ENCODE results near the gene ARMC5.

DNA sequence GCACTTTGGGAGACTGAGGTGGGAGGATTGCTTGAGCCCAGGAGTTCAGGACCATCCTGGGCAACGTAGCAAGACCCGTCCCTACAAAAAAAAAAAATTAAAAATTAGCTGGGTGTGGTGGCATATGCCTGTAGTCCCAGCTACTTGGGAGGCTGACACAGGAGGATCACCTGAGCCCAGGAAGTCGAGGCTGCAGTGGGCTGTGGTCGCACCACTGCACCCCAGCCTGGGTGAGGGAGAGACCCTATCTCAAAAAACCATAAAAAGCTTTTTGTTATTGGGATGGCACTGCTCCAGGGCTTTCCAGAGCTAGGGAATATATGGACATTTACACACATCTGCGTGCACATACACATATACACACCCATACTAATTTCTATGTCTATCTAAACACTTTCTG lies 8.1 kb upstream of the ARMC5 start:
- TF ChIP-seq, protein P1, sequence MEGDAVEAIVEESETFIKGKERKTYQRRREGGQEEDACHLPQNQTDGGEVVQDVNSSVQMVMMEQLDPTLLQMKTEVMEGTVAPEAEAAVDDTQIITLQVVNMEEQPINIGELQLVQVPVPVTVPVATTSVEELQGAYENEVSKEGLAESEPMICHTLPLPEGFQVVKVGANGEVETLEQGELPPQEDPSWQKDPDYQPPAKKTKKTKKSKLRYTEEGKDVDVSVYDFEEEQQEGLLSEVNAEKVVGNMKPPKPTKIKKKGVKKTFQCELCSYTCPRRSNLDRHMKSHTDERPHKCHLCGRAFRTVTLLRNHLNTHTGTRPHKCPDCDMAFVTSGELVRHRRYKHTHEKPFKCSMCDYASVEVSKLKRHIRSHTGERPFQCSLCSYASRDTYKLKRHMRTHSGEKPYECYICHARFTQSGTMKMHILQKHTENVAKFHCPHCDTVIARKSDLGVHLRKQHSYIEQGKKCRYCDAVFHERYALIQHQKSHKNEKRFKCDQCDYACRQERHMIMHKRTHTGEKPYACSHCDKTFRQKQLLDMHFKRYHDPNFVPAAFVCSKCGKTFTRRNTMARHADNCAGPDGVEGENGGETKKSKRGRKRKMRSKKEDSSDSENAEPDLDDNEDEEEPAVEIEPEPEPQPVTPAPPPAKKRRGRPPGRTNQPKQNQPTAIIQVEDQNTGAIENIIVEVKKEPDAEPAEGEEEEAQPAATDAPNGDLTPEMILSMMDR (IDR thresholded peaks at IDR 0.05): no peak
- TF ChIP-seq POLR2A (IDR thresholded peaks at IDR 0.05): no peak
